ENCODE measurements around the gene DLG2.

The DLG2 gene

GRCh38 chr11:84136926-84137325 lies 1490.2 kb downstream of the DLG2 start:
- DNase-seq (ENCODE audit: low read depth), result no peak
- TF ChIP-seq, protein P1, sequence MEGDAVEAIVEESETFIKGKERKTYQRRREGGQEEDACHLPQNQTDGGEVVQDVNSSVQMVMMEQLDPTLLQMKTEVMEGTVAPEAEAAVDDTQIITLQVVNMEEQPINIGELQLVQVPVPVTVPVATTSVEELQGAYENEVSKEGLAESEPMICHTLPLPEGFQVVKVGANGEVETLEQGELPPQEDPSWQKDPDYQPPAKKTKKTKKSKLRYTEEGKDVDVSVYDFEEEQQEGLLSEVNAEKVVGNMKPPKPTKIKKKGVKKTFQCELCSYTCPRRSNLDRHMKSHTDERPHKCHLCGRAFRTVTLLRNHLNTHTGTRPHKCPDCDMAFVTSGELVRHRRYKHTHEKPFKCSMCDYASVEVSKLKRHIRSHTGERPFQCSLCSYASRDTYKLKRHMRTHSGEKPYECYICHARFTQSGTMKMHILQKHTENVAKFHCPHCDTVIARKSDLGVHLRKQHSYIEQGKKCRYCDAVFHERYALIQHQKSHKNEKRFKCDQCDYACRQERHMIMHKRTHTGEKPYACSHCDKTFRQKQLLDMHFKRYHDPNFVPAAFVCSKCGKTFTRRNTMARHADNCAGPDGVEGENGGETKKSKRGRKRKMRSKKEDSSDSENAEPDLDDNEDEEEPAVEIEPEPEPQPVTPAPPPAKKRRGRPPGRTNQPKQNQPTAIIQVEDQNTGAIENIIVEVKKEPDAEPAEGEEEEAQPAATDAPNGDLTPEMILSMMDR (conservative IDR thresholded peaks at IDR 0.05; ENCODE audit: low read depth, low read length), result no peak
- H3K4me3 ChIP-seq (ENCODE audit: low read length), result no peak overlapping the region

DNA sequence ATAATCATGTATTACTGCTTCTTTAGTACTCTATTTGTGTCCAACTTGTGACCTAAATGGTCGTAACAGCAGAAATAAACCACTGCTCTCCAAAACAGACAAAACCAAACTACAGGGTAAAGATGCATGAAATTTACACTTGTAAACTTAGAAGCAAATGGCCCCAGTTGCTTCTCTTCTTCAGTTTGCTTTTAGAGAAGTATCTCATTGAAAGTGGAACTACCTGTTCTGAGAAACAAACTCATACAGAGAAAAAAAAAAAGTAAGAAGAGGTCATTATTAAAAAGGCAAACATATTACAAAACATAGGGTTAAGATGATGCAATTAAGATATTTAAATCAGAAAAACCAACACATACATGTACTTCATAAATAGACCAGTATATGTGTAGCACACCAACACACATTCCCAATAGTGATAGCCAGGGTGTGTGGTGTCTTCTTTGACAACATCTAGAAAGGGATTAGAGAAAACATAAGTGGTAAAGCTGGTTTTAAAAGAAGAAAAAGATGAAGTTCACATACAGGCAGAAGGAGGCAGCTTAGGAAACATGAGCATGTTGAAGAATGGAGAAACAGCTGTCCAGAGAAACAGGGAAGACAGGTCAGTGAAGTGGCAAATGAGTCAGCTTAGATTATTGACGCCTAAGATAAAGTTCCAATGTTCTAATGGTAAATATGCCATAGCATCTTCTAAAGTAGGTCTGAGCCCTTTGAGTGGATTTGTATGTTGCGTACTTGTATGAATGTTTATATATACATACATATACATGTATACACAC lies 1496.3 kb downstream of the DLG2 start:
- no peak overlapping the region for H3K4me3 ChIP-seq (ENCODE audit: low read length)
- TF ChIP-seq, protein P1 (conservative IDR thresholded peaks at IDR 0.05; ENCODE audit: low read depth, low read length), result no peak
- DNase-seq (ENCODE audit: low read depth), result no peak

GRCh38 chr11:84129961-84130576 lies 1497.1 kb downstream of the DLG2 start:
- TF ChIP-seq, protein P1 (conservative IDR thresholded peaks at IDR 0.05; ENCODE audit: low read depth, low read length), result no peak

DNA sequence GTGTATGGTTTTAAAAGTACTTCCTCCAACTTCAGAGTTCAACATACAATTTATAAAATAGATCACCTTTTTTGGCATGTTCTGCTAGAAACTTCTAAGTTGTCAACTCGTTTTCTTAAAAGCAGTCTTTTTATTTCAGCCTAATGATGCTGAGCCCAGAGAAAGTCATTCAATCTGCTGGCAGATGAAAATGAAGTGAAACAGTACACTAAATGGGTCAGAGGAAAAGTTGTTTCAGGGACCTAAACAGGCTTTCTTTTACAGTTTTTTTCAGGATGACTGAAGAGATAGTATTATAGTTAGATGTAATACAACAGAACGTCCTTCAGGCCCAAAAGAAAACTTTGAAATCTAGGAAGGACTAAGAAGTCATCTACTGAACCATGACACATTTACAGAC lies 1498.3 kb downstream of the DLG2 start:
- no peak for DNase-seq (ENCODE audit: low read depth)
- H3K4me3 ChIP-seq (ENCODE audit: low read length), result no peak overlapping the region
- TF ChIP-seq, protein P1 (conservative IDR thresholded peaks at IDR 0.05; ENCODE audit: low read depth, low read length), result no peak

More at GRCh38 chr11:84129961-84130576, 1497.1 kb downstream of the DLG2 start:
- no peak for DNase-seq (ENCODE audit: low read depth)
- no peak overlapping the region for H3K4me3 ChIP-seq (ENCODE audit: low read length)

DNA sequence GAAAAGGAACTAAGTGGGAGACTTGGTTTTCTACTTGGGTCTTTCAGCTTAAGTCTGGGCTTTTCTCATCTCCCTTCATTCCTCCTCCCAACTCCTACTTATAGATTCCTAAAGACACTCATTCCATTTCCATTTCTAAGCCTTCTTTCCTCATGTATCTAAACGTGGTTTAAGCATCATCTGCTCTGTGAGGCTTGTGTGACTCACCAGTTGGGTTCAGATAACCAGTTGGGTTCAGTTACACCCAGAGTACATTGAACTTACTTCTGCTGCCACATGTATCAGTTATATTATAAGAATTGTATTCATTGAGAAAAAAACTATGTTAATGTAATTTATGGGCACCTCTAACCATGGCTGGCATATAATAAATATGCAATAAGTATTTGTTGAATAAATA lies 1509.8 kb downstream of the DLG2 start:
- no peak for DNase-seq (ENCODE audit: low read depth)
- TF ChIP-seq, protein P1 (conservative IDR thresholded peaks at IDR 0.05; ENCODE audit: low read depth, low read length), result no peak

DNA sequence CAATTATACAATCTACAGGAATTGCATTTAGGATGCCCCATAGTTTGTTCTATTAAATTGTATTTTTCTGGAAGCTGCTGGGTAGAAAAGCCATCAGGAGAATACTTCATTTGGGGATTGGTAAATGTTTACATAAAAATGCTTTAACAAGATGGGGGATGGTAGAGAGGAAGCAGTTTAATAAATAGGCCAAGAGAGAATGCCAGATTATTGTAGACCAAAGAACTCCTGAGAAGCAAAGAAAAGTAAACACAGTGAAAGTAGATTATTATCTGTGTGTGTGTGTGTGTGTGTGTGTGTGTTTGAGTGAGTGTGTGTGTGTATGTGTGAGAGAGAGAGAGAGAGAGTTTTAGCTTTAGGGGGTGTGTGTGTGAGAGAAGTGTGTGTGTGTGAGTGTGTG lies 1520.6 kb downstream of the DLG2 start:
- no peak for DNase-seq (ENCODE audit: low read depth)
- no peak overlapping the region for H3K4me3 ChIP-seq (ENCODE audit: low read length)
- TF ChIP-seq, protein P1 (conservative IDR thresholded peaks at IDR 0.05; ENCODE audit: low read depth, low read length), result no peak

More for the DNA sequence above, 1509.8 kb downstream of the DLG2 start:
- no peak overlapping the region for H3K4me3 ChIP-seq (ENCODE audit: low read length)

GRCh38 chr11:84105148-84105547 lies 1522.0 kb downstream of the DLG2 start:
- no peak overlapping the region for H3K4me3 ChIP-seq (ENCODE audit: low read length)
- TF ChIP-seq, protein P1 (conservative IDR thresholded peaks at IDR 0.05; ENCODE audit: low read depth, low read length), result no peak
- no peak for DNase-seq (ENCODE audit: low read depth)
